B cell (primary cell): ENCODE results near the gene PARD3.

Source experiments
- EZH2 ChIP-seq: IDR thresholded peaks from 2 replicates; pipeline ENCODE4 v1.6.1; 2012; ENCODE audit warnings: borderline replicate concordance, low read depth, mild to moderate bottlenecking, moderate library complexity, low read length; ENCODE audit not compliant: insufficient read depth, poor library complexity, severe bottlenecking
- TF ChIP-seq, protein P1 (sequence below): fragments of 200-600 bp; IDR thresholded peaks from one replicate; pipeline ENCODE4 v1.8.0; 2022; ENCODE audit warnings: antibody characterized with exemption, mild to moderate bottlenecking

DNA sequence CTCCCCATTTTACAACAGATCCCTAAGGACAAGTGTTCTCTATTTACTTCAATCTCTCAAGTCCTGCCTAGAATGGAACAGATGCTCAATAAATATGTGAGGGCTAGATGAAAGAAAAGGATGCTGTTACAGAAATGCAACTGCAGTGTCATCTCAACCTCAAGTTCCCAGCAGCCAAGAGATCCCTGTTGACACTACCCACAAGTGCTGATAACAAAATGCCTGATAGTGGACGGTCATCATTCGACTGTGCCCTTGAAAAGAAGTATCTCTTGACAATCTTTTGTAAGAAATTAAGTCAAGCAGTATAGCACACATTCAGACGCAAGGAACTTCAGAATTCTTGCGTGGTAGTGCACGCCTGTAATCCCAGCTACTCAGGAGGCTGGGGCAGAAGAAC is 133.2 kb downstream of the PARD3 start:
- TF ChIP-seq, protein P1, sequence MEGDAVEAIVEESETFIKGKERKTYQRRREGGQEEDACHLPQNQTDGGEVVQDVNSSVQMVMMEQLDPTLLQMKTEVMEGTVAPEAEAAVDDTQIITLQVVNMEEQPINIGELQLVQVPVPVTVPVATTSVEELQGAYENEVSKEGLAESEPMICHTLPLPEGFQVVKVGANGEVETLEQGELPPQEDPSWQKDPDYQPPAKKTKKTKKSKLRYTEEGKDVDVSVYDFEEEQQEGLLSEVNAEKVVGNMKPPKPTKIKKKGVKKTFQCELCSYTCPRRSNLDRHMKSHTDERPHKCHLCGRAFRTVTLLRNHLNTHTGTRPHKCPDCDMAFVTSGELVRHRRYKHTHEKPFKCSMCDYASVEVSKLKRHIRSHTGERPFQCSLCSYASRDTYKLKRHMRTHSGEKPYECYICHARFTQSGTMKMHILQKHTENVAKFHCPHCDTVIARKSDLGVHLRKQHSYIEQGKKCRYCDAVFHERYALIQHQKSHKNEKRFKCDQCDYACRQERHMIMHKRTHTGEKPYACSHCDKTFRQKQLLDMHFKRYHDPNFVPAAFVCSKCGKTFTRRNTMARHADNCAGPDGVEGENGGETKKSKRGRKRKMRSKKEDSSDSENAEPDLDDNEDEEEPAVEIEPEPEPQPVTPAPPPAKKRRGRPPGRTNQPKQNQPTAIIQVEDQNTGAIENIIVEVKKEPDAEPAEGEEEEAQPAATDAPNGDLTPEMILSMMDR: no peak
- no peak for TF ChIP-seq EZH2
